A549 (cell line): ENCODE data around the gene BAHD1. TPM values are rescaled to one million over a fixed set of nuclear protein-coding genes. Genes with fewer than 3 reads are reported as not detected.

ENCODE experiments used
- ATAC-seq, 2 experiments: fragments of 200-7000 bp in 1 of 2; fragments of >200 bp in 1 of 2; cut with Nextera tagmentation in 1 of 2; cut with Tn5 transposase in 1 of 2; 3 replicates each; pipeline versions ENCODE4 v1.8.0 to v1.9.1; 2018 to 2020; ENCODE audit warnings: mild to moderate bottlenecking in 1 of 2, moderate library complexity in 1 of 2
- CTCF ChIA-PET: fragments of 300-600 bp; sonication (Branson Sonifier 250); formaldehyde crosslinking; extraction: SDS; loops from one replicate; lab custom pipeline; 2021; ENCODE audit warnings: antibody characterized with exemption, inconsistent platforms; lab: Yijun Ruan, JAX
- POLR2A ChIA-PET: fragments of 350-600 bp; formaldehyde crosslinking; extraction: SDS; loops from one replicate; lab custom pipeline; 2021; ENCODE audit warnings: antibody characterized with exemption, inconsistent platforms; lab: Yijun Ruan, JAX
- DNase-seq, 2 experiments: peaks; one replicate each; pipeline versions ENCODE4 v3.0.0 to v3.0.0-alpha.2; 2011 to 2016; ENCODE audit warnings: low read depth in 1 of 2, low spot score in 1 of 2
- FAIRE-seq: peaks from 2 replicates; lab custom pipeline; 2011; peaks lifted over from hg19 to GRCh38; lab: Jason Lieb, UNC
- H3K27ac ChIP-seq, 2 experiments: fragments of >200 bp; sonication (Bioruptor Twin); formaldehyde crosslinking; 3 replicates each; pipeline ENCODE4 v1.5.1; 2016 to 2017
- H3K4me1 ChIP-seq: fragments of >200 bp; sonication (Bioruptor Twin); formaldehyde crosslinking; 3 replicates; pipeline ENCODE4 v1.6.1; 2016
- H3K4me2 ChIP-seq: fragments of >200 bp; sonication (Bioruptor Twin); formaldehyde crosslinking; 3 replicates; pipeline ENCODE4 v1.6.1; 2016
- H3K4me3 ChIP-seq: fragments of >200 bp; sonication (Bioruptor Twin); formaldehyde crosslinking; 3 replicates; pipeline ENCODE4 v1.5.1; 2016
- H3K9me3 ChIP-seq: fragments of >200 bp; sonication (Bioruptor Twin); formaldehyde crosslinking; 3 replicates; pipeline ENCODE4 v1.6.1; 2016
- CHD2 ChIP-seq: fragments of 150-350 bp; IDR thresholded peaks from 2 replicates; pipeline ENCODE4 v1.6.1; 2014; ENCODE audit warnings: low read length; ENCODE audit not compliant: partially characterized antibody
- E2F6 ChIP-seq: IDR thresholded peaks from 2 replicates; pipeline ENCODE4 v1.6.1; 2012; ENCODE audit warnings: low read depth, borderline replicate concordance
- EP300 ChIP-seq, 2 experiments: fragments of >200 bp; sonication (Bioruptor Twin); formaldehyde crosslinking; IDR thresholded peaks; 2 replicates in 1 of 2; 3 replicates in 1 of 2; pipeline ENCODE4 v1.6.1; 2016 to 2017
- ESRRA ChIP-seq: fragments of 150-350 bp; IDR thresholded peaks from 2 replicates; pipeline ENCODE4 v1.6.1; 2014; ENCODE audit warnings: mild to moderate bottlenecking, low read length, borderline replicate concordance
- FOSB ChIP-seq: fragments of 250-450 bp; sonication (Bioruptor Pico); IDR thresholded peaks from 2 replicates; pipeline ENCODE4 v1.5.0; 2020; ENCODE audit warnings: mild to moderate bottlenecking, moderate library complexity
- FOSL2 ChIP-seq, 2 experiments: fragments of 450-650 bp in 1 of 2; fragments of >200 bp in 1 of 2; sonication (Bioruptor Twin) in 1 of 2; formaldehyde crosslinking; IDR thresholded peaks; 2 replicates each; pipeline versions ENCODE4 v1.5.0 to v1.6.1; 2016 to 2020; ENCODE audit warnings: mild to moderate bottlenecking in 1 of 2, moderate library complexity in 1 of 2
- FOXS1 ChIP-seq: fragments of 250-450 bp; sonication (Bioruptor Pico); IDR thresholded peaks from 2 replicates; pipeline ENCODE4 v1.5.0; 2020; ENCODE audit warnings: mild to moderate bottlenecking, moderate library complexity
- HDAC2 ChIP-seq: fragments of 200-600 bp; sonication (generic); IDR thresholded peaks from 2 replicates; pipeline ENCODE4 v1.6.1; 2016
- HOXA7 ChIP-seq: fragments of 250-450 bp; sonication (Bioruptor Pico); IDR thresholded peaks from 2 replicates; pipeline ENCODE4 v1.5.0; 2020; ENCODE audit warnings: mild to moderate bottlenecking, moderate library complexity
- KDM1A ChIP-seq: fragments of 200-600 bp; sonication (generic); IDR thresholded peaks from 2 replicates; pipeline ENCODE4 v1.6.1; 2016; ENCODE audit warnings: low read depth, mild to moderate bottlenecking
- MAFK ChIP-seq: fragments of 450-650 bp; IDR thresholded peaks from 2 replicates; pipeline ENCODE4 v1.6.1; 2014; ENCODE audit not compliant: partially characterized antibody
- MYC ChIP-seq: IDR thresholded peaks from 2 replicates; pipeline ENCODE4 v1.6.1; 2012; ENCODE audit warnings: mild to moderate bottlenecking, inconsistent platforms, low read length, improper control_type of control experiment, borderline replicate concordance
- NFE2L2 ChIP-seq: fragments of 150-350 bp; conservative IDR thresholded peaks from 2 replicates; pipeline ENCODE4 v1.6.1; 2014; ENCODE audit warnings: low read length
- POLR2A ChIP-seq: IDR thresholded peaks from 2 replicates; pipeline ENCODE4 v1.6.1; 2012; ENCODE audit warnings: mild to moderate bottlenecking, low read length
- RARB ChIP-seq: fragments of 250-450 bp; sonication (Bioruptor Pico); IDR thresholded peaks from 2 replicates; pipeline ENCODE4 v1.8.0; 2021; ENCODE audit warnings: mild to moderate bottlenecking, moderate library complexity
- RFX5 ChIP-seq: fragments of 450-650 bp; IDR thresholded peaks from 2 replicates; pipeline ENCODE4 v1.7.1; 2014; ENCODE audit warnings: antibody characterized with exemption, mild to moderate bottlenecking, moderate library complexity
- RNF2 ChIP-seq: fragments of 200-600 bp; sonication (generic); IDR thresholded peaks from 2 replicates; pipeline ENCODE4 v1.6.1; 2016; ENCODE audit warnings: low read depth, mild to moderate bottlenecking, antibody characterized with exemption, moderate library complexity, borderline replicate concordance
- SMC3 ChIP-seq: fragments of >200 bp; sonication (Bioruptor Twin); formaldehyde crosslinking; IDR thresholded peaks from 3 replicates; pipeline ENCODE4 v1.6.1; 2018; ENCODE audit warnings: inconsistent platforms
- WGBS: methylation state at CpG from one replicate; pipeline ENCODE4 v1.1.6; 2017; ENCODE audit errors: missing lambda C conversion rate; 5-methylcytosine and 5-hydroxymethylcytosine counted together
- polyA plus RNA-seq, 4 experiments: library from polyadenylated mRNA; depleted of rRNA in 3 of 4; stranded (reverse); fragments of >200 nt; fragmentation: RNase III in 1 of 4; extraction: RNeasy Plus Mini Kit Qiagen cat#74134 plus additional on column Dnase treatment in 1 of 4; gene quantifications; 2 replicates in 3 of 4; 3 replicates in 1 of 4; pipeline ENCODE4 v1.2.3, GENCODE V29; 2011 to 2017
- TF ChIP-seq, protein P1 (sequence below): fragments of 200-600 bp; sonication (generic); IDR thresholded peaks from 2 replicates; pipeline ENCODE4 v1.6.1; 2016; ENCODE audit warnings: antibody characterized with exemption, mild to moderate bottlenecking, moderate library complexity
- TF ChIP-seq, protein P2 (sequence below): fragments of 150-350 bp; IDR thresholded peaks from 2 replicates; pipeline ENCODE4 v1.6.1; 2014; ENCODE audit warnings: low read depth, mild to moderate bottlenecking, low read length

Gene BAHD1
- polyA plus RNA-seq, 2 of the 4 experiments (the other 2 are of a cell fraction) = 2.3 to 11.1 TPM

DNA sequence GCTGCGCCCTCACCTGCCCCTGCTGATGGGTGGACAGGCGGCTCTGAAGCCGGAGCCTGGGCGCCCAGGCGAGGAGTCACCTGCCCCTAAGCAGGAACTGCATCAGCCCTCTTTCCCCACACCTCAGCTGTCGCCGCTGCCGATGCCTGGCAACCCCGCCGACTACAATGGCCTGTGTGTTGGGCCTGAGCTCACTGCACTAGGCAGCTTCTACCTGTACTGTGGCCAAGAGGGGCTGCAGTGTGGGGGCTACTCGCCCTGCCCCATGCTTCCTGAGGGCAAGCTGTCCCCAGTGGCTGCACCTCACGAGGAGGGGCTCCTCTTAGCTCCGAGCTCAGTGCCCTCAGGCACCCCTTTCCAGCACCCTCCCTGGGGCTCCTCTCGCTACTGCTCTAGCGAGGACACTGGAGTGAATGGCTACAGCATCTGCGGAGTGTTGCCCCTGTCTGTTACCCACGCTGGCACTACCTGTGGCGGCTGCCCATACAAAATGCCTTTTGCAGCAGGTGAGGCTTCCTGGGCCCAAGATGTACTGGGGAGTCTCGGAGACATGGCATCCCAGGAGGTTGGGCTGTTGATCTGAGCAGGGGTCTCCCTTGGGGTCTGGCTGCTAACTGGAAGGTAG lies 18.8 kb downstream of the BAHD1 start (continued):
- no peak for TF ChIP-seq ESRRA
- no peak for TF ChIP-seq POLR2A
- TF ChIP-seq FOSB (CRISPR knock-in tag) = no peak
- TF ChIP-seq, all 56 proteins: peak for 0

GRCh38 chr15:40460404-40460803 lies 19.7 kb downstream of the BAHD1 start:
- TF ChIP-seq KDM1A (no peak), ESRRA (no peak), HOXA7 (CRISPR knock-in tag) (no peak)
- TF ChIP-seq, protein P1, sequence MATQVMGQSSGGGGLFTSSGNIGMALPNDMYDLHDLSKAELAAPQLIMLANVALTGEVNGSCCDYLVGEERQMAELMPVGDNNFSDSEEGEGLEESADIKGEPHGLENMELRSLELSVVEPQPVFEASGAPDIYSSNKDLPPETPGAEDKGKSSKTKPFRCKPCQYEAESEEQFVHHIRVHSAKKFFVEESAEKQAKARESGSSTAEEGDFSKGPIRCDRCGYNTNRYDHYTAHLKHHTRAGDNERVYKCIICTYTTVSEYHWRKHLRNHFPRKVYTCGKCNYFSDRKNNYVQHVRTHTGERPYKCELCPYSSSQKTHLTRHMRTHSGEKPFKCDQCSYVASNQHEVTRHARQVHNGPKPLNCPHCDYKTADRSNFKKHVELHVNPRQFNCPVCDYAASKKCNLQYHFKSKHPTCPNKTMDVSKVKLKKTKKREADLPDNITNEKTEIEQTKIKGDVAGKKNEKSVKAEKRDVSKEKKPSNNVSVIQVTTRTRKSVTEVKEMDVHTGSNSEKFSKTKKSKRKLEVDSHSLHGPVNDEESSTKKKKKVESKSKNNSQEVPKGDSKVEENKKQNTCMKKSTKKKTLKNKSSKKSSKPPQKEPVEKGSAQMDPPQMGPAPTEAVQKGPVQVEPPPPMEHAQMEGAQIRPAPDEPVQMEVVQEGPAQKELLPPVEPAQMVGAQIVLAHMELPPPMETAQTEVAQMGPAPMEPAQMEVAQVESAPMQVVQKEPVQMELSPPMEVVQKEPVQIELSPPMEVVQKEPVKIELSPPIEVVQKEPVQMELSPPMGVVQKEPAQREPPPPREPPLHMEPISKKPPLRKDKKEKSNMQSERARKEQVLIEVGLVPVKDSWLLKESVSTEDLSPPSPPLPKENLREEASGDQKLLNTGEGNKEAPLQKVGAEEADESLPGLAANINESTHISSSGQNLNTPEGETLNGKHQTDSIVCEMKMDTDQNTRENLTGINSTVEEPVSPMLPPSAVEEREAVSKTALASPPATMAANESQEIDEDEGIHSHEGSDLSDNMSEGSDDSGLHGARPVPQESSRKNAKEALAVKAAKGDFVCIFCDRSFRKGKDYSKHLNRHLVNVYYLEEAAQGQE = no peak
- Histone ChIP-seq H3K4me2 (no peak overlapping the region), H3K27ac (no peak overlapping the region), H3K9me3 (no peaks in the 10 kb centered on the region), H3K4me3 (no peak overlapping the region), H3K4me1 (peaks cover 13% of the 10 kb centered on the region)
- ATAC-seq (no peak), FAIRE-seq (no peak), DNase-seq (no peak)
- CTCF ChIA-PET = no interaction called here
- 100% methylated on average over 2 of the region's 2 CpGs for WGBS
- POLR2A ChIA-PET = interaction anchor here (1.2 kb wide), 1 partner anchor 10 kb away, joined by 3 read pairs; no protein-coding TSS in a partner anchor

- no peaks in the 10 kb centered on the region for H3K9me3 ChIP-seq
- H3K27ac ChIP-seq = no peak overlapping the region
- DNase-seq (no peak), FAIRE-seq (no peak), ATAC-seq (no peak)
- no peak overlapping the region for H3K4me2 ChIP-seq
- TF ChIP-seq EP300 (IDR thresholded peaks at IDR 0.05) (no peak), MYC (no peak), ESRRA (no peak), RFX5 (no peak)
- TF ChIP-seq, protein P2, sequence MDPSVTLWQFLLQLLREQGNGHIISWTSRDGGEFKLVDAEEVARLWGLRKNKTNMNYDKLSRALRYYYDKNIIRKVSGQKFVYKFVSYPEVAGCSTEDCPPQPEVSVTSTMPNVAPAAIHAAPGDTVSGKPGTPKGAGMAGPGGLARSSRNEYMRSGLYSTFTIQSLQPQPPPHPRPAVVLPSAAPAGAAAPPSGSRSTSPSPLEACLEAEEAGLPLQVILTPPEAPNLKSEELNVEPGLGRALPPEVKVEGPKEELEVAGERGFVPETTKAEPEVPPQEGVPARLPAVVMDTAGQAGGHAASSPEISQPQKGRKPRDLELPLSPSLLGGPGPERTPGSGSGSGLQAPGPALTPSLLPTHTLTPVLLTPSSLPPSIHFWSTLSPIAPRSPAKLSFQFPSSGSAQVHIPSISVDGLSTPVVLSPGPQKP = no peak
- ChIA-PET POLR2A (no interaction called here), CTCF (no interaction called here)
- 90% methylated on average over 15 of the region's 21 CpGs for WGBS
- no peak overlapping the region for H3K4me3 ChIP-seq
- H3K4me1 ChIP-seq = no peaks in the 10 kb centered on the region
Observed at GRCh38 chr15:40461958-40462357, 21.2 kb downstream of the BAHD1 start.

DNA sequence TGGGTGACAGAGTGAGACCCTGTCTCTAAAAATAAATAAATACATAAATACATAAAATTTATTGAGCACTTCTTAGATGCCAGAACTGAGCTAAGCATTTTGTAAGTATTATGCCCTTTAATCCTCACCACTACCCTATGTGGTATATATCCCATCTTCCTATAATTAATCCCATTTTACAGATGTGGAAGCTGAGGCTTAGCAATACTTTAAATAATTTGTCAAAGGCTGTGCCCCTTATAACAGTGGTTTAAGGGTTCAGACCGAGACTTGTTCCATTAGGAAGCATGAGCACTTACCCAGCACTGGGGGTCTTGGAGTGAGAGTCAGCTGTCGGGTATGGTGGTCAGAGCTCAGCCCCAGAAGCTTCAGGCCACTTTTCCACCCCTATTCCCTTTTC lies 22.5 kb downstream of the BAHD1 start:
- no peak overlapping the region for H3K27ac ChIP-seq
- ATAC-seq (no peak), FAIRE-seq (no peak), DNase-seq (no peak)
- TF ChIP-seq RNF2 = no peak
- no peak for TF ChIP-seq FOXS1
- TF ChIP-seq RARB (CRISPR knock-in tag) = no peak
- no peak for TF ChIP-seq CHD2
- TF ChIP-seq MAFK = no peak
- no peak for TF ChIP-seq SMC3
- TF ChIP-seq FOSL2 (IDR thresholded peaks at IDR 0.05) = no peak
- TF ChIP-seq FOSL2 (CRISPR knock-in tag; IDR thresholded peaks at IDR 0.05) = no peak
- TF ChIP-seq E2F6 = no peak
- TF ChIP-seq, protein P2 = no peak
- TF ChIP-seq NFE2L2 = no peak
- TF ChIP-seq HDAC2 = no peak
- no peak for TF ChIP-seq EP300 (IDR thresholded peaks at IDR 0.05)
- CTCF ChIA-PET = interaction anchor here (0.9 to 2.4 kb wide), 3 partner anchors 11 to 184 kb away, joined by 4 to 11 read pairs (median 4); no protein-coding TSS in a partner anchor
- no peak overlapping the region for H3K4me3 ChIP-seq
- POLR2A ChIA-PET = no interaction called here
- no peaks in the 10 kb centered on the region for H3K4me1 ChIP-seq
- no peak overlapping the region for H3K4me2 ChIP-seq
- no peaks in the 10 kb centered on the region for H3K9me3 ChIP-seq
- WGBS = 72% methylated on average over 2 of the region's 2 CpGs
